ENCODE results near the gene PHOSPHO1. TPM values are rescaled to one million over a fixed set of nuclear protein-coding genes. Genes with fewer than 3 reads are reported as not detected.
A peak's percentile ranks its signal among the peaks of the same experiment; 100 is the strongest.

PHOSPHO1 gene
- total RNA-seq, 2 donors from 2014 or later = 0.55 to 6.3 TPM

- H3K4me1 ChIP-seq (replicated peaks) = no peaks in the 10 kb centered on the region
- no peak overlapping the region for H3K4me3 ChIP-seq
- 84% methylated on average over 2 of the region's 2 CpGs for WGBS
- no peak for DNase-seq (ENCODE audit: low spot score)
- no peak overlapping the region for H3K27ac ChIP-seq
- no peaks in the 10 kb centered on the region for H3K27me3 ChIP-seq (replicated peaks; ENCODE audit: insufficient read depth)
- TF ChIP-seq POLR2AphosphoS5 (IDR thresholded peaks at IDR 0.05) (no peak), POLR2A (IDR thresholded peaks at IDR 0.05) (no peak)
- no peaks in the 10 kb centered on the region for H3K36me3 ChIP-seq
- H3K9me3 ChIP-seq = no peaks in the 10 kb centered on the region
- intact Hi-C loops (cut with DNase I) = loop anchor here (10.0 kb wide), 2 partner anchors 197 to 1353 kb away; partner anchors contain the start of gene SCRN2
Observed at GRCh38 chr17:49198211-49198610, 32.4 kb downstream of the PHOSPHO1 start.

- intact Hi-C loops (cut with DNase I) = loop anchor here (10.0 kb wide), 2 partner anchors 197 to 1353 kb away; partner anchors contain the start of gene SCRN2
- Histone ChIP-seq H3K27me3 (replicated peaks; ENCODE audit: insufficient read depth) (no peaks in the 10 kb centered on the region), H3K4me1 (replicated peaks) (no peaks in the 10 kb centered on the region), H3K27ac (no peak overlapping the region), H3K9me3 (no peaks in the 10 kb centered on the region), H3K36me3 (no peaks in the 10 kb centered on the region), H3K4me3 (no peak overlapping the region)
- TF ChIP-seq POLR2AphosphoS5 (IDR thresholded peaks at IDR 0.05) = no peak
- no peak for TF ChIP-seq CTCF (IDR thresholded peaks at IDR 0.05)
- no peak for TF ChIP-seq POLR2A (IDR thresholded peaks at IDR 0.05)
- no peak for DNase-seq (ENCODE audit: low spot score)
- WGBS = 49% methylated on average over 5 of the region's 5 CpGs
Observed at GRCh38 chr17:49197346-49197998, 33.1 kb downstream of the PHOSPHO1 start.

- intact Hi-C loops (cut with DNase I) = loop anchor here (10.0 kb wide), 2 partner anchors 198 to 1352 kb away; partner anchors contain the start of gene SCRN2
- H3K36me3 ChIP-seq = no peaks in the 10 kb centered on the region
- H3K9me3 ChIP-seq = no peaks in the 10 kb centered on the region
- 86% methylated on average over 3 of the region's 3 CpGs for WGBS
- H3K27me3 ChIP-seq (replicated peaks; ENCODE audit: insufficient read depth) = no peaks in the 10 kb centered on the region
- no peak for DNase-seq (ENCODE audit: low spot score)
- H3K27ac ChIP-seq = no peak overlapping the region
- no peak overlapping the region for H3K4me3 ChIP-seq
- no peak for TF ChIP-seq POLR2A (IDR thresholded peaks at IDR 0.05)
- TF ChIP-seq POLR2AphosphoS5 (IDR thresholded peaks at IDR 0.05) = no peak
- TF ChIP-seq CTCF (IDR thresholded peaks at IDR 0.05) = no peak
- no peaks in the 10 kb centered on the region for H3K4me1 ChIP-seq (replicated peaks)
Observed at GRCh38 chr17:49196520-49196919, 34.1 kb downstream of the PHOSPHO1 start.

- no peaks in the 10 kb centered on the region for H3K36me3 ChIP-seq
- DNase-seq (ENCODE audit: low spot score) = no peak
- intact Hi-C loops (cut with DNase I) = loop anchor here (10.0 kb wide), 2 partner anchors 199 to 1351 kb away; partner anchors contain the start of gene SCRN2
- no peaks in the 10 kb centered on the region for H3K9me3 ChIP-seq
- no peak for TF ChIP-seq CTCF (IDR thresholded peaks at IDR 0.05)
- no peak for TF ChIP-seq POLR2A (IDR thresholded peaks at IDR 0.05)
- TF ChIP-seq POLR2AphosphoS5 (IDR thresholded peaks at IDR 0.05) = no peak
- WGBS = 77% methylated on average over 4 of the region's 4 CpGs
- no peaks in the 10 kb centered on the region for H3K4me1 ChIP-seq (replicated peaks)
- no peaks in the 10 kb centered on the region for H3K27me3 ChIP-seq (replicated peaks; ENCODE audit: insufficient read depth)
- no peak overlapping the region for H3K4me3 ChIP-seq
- no peak overlapping the region for H3K27ac ChIP-seq
Observed at GRCh38 chr17:49195751-49196150, 34.8 kb downstream of the PHOSPHO1 start.

GRCh38 chr17:49194297-49194607, 36.3 kb downstream of the PHOSPHO1 start:
- Histone ChIP-seq H3K27me3 (replicated peaks; ENCODE audit: insufficient read depth) (no peaks in the 10 kb centered on the region), H3K36me3 (no peaks in the 10 kb centered on the region), H3K4me1 (replicated peaks) (no peaks in the 10 kb centered on the region), H3K4me3 (no peak overlapping the region), H3K9me3 (no peaks in the 10 kb centered on the region), H3K27ac (peak overlapping the region in 1 of 2 donors; percentile 95)
- no peak for TF ChIP-seq POLR2AphosphoS5 (IDR thresholded peaks at IDR 0.05)
- TF ChIP-seq POLR2A (IDR thresholded peaks at IDR 0.05) = no peak
- intact Hi-C loops (cut with DNase I) = loop anchor here (10.0 kb wide), 2 partner anchors 201 to 1349 kb away; partner anchors contain the start of gene SCRN2
- WGBS = 42% methylated on average over 3 of the region's 3 CpGs
- no peak for DNase-seq (ENCODE audit: low spot score)

Data from prostate gland (tissue), 2 donors.